A549 (cell line): ENCODE results near the gene RNU6-9.

Experiments
- FOSL2 ChIP-seq, 2 experiments: fragments of 450-650 bp in 1 of 2; fragments of >200 bp in 1 of 2; sonication (Bioruptor Twin) in 1 of 2; formaldehyde crosslinking; IDR thresholded peaks; 2 replicates each; pipeline versions ENCODE4 v1.5.0 to v1.6.1; 2016 to 2020; ENCODE audit warnings: mild to moderate bottlenecking in 1 of 2, moderate library complexity in 1 of 2
- HDAC2 ChIP-seq: fragments of 200-600 bp; sonication (generic); IDR thresholded peaks from 2 replicates; pipeline ENCODE4 v1.6.1; 2016
- KDM5A ChIP-seq: fragments of 200-600 bp; sonication (generic); IDR thresholded peaks from 2 replicates; pipeline ENCODE4 v1.6.1; 2016; ENCODE audit warnings: antibody characterized with exemption, mild to moderate bottlenecking
- MAZ ChIP-seq: fragments of 150-350 bp; IDR thresholded peaks from 2 replicates; pipeline ENCODE4 v1.6.1; 2014; ENCODE audit warnings: antibody characterized with exemption, low read depth, low read length, borderline replicate concordance
- NR3C1 ChIP-seq: fragments of >200 bp; sonication (Bioruptor Twin); formaldehyde crosslinking; IDR thresholded peaks from 3 replicates; pipeline ENCODE4 v1.6.1; 2017
- POLR2A ChIP-seq: IDR thresholded peaks from 2 replicates; pipeline ENCODE4 v1.6.1; 2012; ENCODE audit warnings: mild to moderate bottlenecking, low read length
- TF ChIP-seq, protein P1 (sequence below): fragments of >200 bp; sonication (Bioruptor Twin); formaldehyde crosslinking; IDR thresholded peaks from 3 replicates; pipeline ENCODE4 v1.5.1; 2016
- TF ChIP-seq, protein P2 (sequence below): fragments of 200-600 bp; sonication (generic); IDR thresholded peaks from 2 replicates; pipeline ENCODE4 v1.6.1; 2016; ENCODE audit warnings: antibody characterized with exemption, mild to moderate bottlenecking, moderate library complexity
- TF ChIP-seq, protein P3 (sequence below): IDR thresholded peaks from 2 replicates; pipeline ENCODE4 v1.6.1; 2012; ENCODE audit warnings: low read depth, borderline replicate concordance
- TF ChIP-seq, protein P4 (sequence below): IDR thresholded peaks from 2 replicates; pipeline ENCODE4 v1.6.1; 2012
- TF ChIP-seq, protein P5 (sequence below): fragments of 450-650 bp; IDR thresholded peaks from 2 replicates; pipeline ENCODE4 v1.6.1; 2014; ENCODE audit warnings: antibody characterized with exemption
- TF ChIP-seq, protein P6 (sequence below): IDR thresholded peaks from 2 replicates; pipeline ENCODE4 v1.6.1; 2012
- TF ChIP-seq, protein P7 (sequence below): fragments of >200 bp; sonication (Bioruptor Twin); formaldehyde crosslinking; IDR thresholded peaks from 3 replicates; pipeline ENCODE4 v1.6.1; 2016

DNA sequence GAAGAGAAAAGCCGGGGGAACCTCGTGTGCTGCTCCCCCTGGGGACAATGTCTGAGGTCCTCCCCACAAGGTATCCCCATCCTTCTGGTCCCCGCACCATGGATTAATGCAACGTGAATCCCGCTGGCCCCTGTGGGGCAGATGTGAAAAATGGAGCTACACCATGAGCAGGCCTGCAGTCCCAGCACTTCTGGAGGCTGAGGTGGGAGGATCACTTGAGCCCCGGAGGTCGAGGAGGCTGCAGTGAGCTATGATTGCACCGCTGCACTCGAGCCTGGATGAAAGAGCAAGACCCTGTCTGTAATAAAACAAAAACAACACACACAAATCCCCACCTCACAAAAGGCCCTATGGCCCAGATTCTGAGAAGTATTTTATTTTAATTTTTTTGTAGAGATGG, 35.0 kb upstream of the RNU6-9 start:
- TF ChIP-seq, protein P1, sequence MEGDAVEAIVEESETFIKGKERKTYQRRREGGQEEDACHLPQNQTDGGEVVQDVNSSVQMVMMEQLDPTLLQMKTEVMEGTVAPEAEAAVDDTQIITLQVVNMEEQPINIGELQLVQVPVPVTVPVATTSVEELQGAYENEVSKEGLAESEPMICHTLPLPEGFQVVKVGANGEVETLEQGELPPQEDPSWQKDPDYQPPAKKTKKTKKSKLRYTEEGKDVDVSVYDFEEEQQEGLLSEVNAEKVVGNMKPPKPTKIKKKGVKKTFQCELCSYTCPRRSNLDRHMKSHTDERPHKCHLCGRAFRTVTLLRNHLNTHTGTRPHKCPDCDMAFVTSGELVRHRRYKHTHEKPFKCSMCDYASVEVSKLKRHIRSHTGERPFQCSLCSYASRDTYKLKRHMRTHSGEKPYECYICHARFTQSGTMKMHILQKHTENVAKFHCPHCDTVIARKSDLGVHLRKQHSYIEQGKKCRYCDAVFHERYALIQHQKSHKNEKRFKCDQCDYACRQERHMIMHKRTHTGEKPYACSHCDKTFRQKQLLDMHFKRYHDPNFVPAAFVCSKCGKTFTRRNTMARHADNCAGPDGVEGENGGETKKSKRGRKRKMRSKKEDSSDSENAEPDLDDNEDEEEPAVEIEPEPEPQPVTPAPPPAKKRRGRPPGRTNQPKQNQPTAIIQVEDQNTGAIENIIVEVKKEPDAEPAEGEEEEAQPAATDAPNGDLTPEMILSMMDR: no peak
- TF ChIP-seq, protein P2, sequence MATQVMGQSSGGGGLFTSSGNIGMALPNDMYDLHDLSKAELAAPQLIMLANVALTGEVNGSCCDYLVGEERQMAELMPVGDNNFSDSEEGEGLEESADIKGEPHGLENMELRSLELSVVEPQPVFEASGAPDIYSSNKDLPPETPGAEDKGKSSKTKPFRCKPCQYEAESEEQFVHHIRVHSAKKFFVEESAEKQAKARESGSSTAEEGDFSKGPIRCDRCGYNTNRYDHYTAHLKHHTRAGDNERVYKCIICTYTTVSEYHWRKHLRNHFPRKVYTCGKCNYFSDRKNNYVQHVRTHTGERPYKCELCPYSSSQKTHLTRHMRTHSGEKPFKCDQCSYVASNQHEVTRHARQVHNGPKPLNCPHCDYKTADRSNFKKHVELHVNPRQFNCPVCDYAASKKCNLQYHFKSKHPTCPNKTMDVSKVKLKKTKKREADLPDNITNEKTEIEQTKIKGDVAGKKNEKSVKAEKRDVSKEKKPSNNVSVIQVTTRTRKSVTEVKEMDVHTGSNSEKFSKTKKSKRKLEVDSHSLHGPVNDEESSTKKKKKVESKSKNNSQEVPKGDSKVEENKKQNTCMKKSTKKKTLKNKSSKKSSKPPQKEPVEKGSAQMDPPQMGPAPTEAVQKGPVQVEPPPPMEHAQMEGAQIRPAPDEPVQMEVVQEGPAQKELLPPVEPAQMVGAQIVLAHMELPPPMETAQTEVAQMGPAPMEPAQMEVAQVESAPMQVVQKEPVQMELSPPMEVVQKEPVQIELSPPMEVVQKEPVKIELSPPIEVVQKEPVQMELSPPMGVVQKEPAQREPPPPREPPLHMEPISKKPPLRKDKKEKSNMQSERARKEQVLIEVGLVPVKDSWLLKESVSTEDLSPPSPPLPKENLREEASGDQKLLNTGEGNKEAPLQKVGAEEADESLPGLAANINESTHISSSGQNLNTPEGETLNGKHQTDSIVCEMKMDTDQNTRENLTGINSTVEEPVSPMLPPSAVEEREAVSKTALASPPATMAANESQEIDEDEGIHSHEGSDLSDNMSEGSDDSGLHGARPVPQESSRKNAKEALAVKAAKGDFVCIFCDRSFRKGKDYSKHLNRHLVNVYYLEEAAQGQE: no peak
- TF ChIP-seq, protein P3, sequence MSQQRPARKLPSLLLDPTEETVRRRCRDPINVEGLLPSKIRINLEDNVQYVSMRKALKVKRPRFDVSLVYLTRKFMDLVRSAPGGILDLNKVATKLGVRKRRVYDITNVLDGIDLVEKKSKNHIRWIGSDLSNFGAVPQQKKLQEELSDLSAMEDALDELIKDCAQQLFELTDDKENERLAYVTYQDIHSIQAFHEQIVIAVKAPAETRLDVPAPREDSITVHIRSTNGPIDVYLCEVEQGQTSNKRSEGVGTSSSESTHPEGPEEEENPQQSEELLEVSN: no peak
- TF ChIP-seq, protein P4, sequence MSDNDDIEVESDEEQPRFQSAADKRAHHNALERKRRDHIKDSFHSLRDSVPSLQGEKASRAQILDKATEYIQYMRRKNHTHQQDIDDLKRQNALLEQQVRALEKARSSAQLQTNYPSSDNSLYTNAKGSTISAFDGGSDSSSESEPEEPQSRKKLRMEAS: no peak
- TF ChIP-seq POLR2A (no peak), NR3C1 (no peak), FOSL2 (IDR thresholded peaks at IDR 0.05) (no peak), FOSL2 (CRISPR knock-in tag; IDR thresholded peaks at IDR 0.05) (no peak), MAZ (no peak), HDAC2 (no peak), KDM5A (no peak)
- TF ChIP-seq, protein P5, sequence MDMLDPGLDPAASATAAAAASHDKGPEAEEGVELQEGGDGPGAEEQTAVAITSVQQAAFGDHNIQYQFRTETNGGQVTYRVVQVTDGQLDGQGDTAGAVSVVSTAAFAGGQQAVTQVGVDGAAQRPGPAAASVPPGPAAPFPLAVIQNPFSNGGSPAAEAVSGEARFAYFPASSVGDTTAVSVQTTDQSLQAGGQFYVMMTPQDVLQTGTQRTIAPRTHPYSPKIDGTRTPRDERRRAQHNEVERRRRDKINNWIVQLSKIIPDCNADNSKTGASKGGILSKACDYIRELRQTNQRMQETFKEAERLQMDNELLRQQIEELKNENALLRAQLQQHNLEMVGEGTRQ: no peak
- TF ChIP-seq, protein P6, sequence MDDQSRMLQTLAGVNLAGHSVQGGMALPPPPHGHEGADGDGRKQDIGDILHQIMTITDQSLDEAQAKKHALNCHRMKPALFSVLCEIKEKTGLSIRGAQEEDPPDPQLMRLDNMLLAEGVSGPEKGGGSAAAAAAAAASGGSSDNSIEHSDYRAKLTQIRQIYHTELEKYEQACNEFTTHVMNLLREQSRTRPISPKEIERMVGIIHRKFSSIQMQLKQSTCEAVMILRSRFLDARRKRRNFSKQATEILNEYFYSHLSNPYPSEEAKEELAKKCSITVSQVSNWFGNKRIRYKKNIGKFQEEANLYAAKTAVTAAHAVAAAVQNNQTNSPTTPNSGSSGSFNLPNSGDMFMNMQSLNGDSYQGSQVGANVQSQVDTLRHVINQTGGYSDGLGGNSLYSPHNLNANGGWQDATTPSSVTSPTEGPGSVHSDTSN: no peak
- TF ChIP-seq, protein P7, sequence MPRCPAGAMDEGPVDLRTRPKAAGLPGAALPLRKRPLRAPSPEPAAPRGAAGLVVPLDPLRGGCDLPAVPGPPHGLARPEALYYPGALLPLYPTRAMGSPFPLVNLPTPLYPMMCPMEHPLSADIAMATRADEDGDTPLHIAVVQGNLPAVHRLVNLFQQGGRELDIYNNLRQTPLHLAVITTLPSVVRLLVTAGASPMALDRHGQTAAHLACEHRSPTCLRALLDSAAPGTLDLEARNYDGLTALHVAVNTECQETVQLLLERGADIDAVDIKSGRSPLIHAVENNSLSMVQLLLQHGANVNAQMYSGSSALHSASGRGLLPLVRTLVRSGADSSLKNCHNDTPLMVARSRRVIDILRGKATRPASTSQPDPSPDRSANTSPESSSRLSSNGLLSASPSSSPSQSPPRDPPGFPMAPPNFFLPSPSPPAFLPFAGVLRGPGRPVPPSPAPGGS: no peak
